IMR-90 (cell line): ENCODE results near the gene TEX14. TPM values are rescaled to one million over a fixed set of nuclear protein-coding genes. Genes with fewer than 3 reads are reported as not detected.

Source experiments
- ATAC-seq: fragments of 200-7000 bp; cut with Tn5 transposase; 2 replicates; pipeline ENCODE4 v1.9.1; 2020; ENCODE audit warnings: low read depth, mild to moderate bottlenecking, moderate library complexity
- BruUV-seq: library from RNA; stranded (reverse); fragments of 400-500 nt; replicated peaks from 2 replicates; lab custom pipeline; 2021; lab: Mats Ljungman, UMichigan
- CTCF ChIA-PET: fragments of 300-600 bp; formaldehyde crosslinking; extraction: SDS; loops from one replicate; lab custom pipeline; 2021; ENCODE audit warnings: antibody characterized with exemption; lab: Yijun Ruan, JAX
- POLR2A ChIA-PET: fragments of 300-600 bp; sonication (Branson Sonifier 250); formaldehyde crosslinking; loops from one replicate; lab custom pipeline; 2022; ENCODE audit warnings: antibody characterized with exemption; ENCODE audit not compliant: unreplicated experiment; lab: Charles Lee
- DNase-seq: peaks from one replicate; pipeline ENCODE4 v3.0.0; 2013
- H2AFZ ChIP-seq: replicated peaks from 2 replicates; pipeline ENCODE3; 2013; ENCODE audit warnings: low read length, mild to moderate bottlenecking; ENCODE audit not compliant: poor library complexity
- H2AK5ac ChIP-seq: 2 replicates; pipeline ENCODE4 v1.6.1; 2013; ENCODE audit warnings: low read depth, low read length, inconsistent platforms
- H2AK9ac ChIP-seq: replicated peaks from 2 replicates; pipeline ENCODE3; 2013; ENCODE audit warnings: mild to moderate bottlenecking, low read depth, low read length, moderate library complexity; ENCODE audit not compliant: poor library complexity
- H2BK120ac ChIP-seq: 2 replicates; pipeline ENCODE4 v1.6.1; 2013; ENCODE audit warnings: low read depth, low read length, inconsistent platforms
- H2BK15ac ChIP-seq: 3 replicates; pipeline ENCODE4 v1.6.1; 2013; ENCODE audit warnings: low read depth, low read length, inconsistent platforms
- H2BK20ac ChIP-seq: 2 replicates; pipeline ENCODE4 v1.6.1; 2013; ENCODE audit warnings: low read depth, mild to moderate bottlenecking, inconsistent platforms, low read length, moderate library complexity
- H2BK5ac ChIP-seq: 2 replicates; pipeline ENCODE4 v1.6.1; 2013; ENCODE audit warnings: mild to moderate bottlenecking, low read depth, low read length, inconsistent platforms; ENCODE audit not compliant: poor library complexity, severe bottlenecking
- H3K14ac ChIP-seq: replicated peaks from 2 replicates; pipeline ENCODE4 v1.6.1; 2013; ENCODE audit warnings: low read depth, low read length, inconsistent platforms
- H3K18ac ChIP-seq: 2 replicates; pipeline ENCODE4 v1.6.1; 2013; ENCODE audit warnings: low read depth, low read length, control low read depth
- H3K23ac ChIP-seq: 2 replicates; pipeline ENCODE4 v1.6.1; 2013; ENCODE audit warnings: low read depth, low read length, inconsistent platforms
- H3K27ac ChIP-seq: 2 replicates; pipeline ENCODE4 v1.5.1; 2013; ENCODE audit warnings: mild to moderate bottlenecking, control low read depth, low read length; ENCODE audit not compliant: insufficient read depth
- H3K27me3 ChIP-seq: 2 replicates; pipeline ENCODE4 v1.6.1; 2013; ENCODE audit warnings: low read length; ENCODE audit not compliant: control insufficient read depth, insufficient read depth
- H3K36me3 ChIP-seq: 2 replicates; pipeline ENCODE4 v1.6.1; 2013; ENCODE audit warnings: low read length, mixed read lengths; ENCODE audit not compliant: control insufficient read depth, insufficient read depth
- H3K4ac ChIP-seq: 2 replicates; pipeline ENCODE4 v1.6.1; 2013; ENCODE audit warnings: low read depth, low read length, inconsistent platforms
- H3K4me1 ChIP-seq: 2 replicates; pipeline ENCODE4 v1.6.1; 2013; ENCODE audit warnings: low read length, mixed read lengths; ENCODE audit not compliant: control insufficient read depth, insufficient read depth
- H3K4me2 ChIP-seq: 2 replicates; pipeline ENCODE4 v1.6.1; 2013; ENCODE audit warnings: low read depth, mild to moderate bottlenecking, control low read depth, low read length, moderate library complexity
- H3K4me3 ChIP-seq: 2 replicates; pipeline ENCODE4 v1.5.1; 2013; ENCODE audit warnings: low read depth, mild to moderate bottlenecking, control low read depth, low read length, moderate library complexity; ENCODE audit not compliant: insufficient read depth
- H3K56ac ChIP-seq: 2 replicates; pipeline ENCODE4 v1.6.1; 2013; ENCODE audit warnings: low read length, inconsistent platforms; ENCODE audit not compliant: insufficient read depth; ENCODE audit errors: extremely low read depth
- H3K79me1 ChIP-seq, 2 experiments: 2 replicates each; pipeline ENCODE4 v1.6.1; 2013; ENCODE audit warnings: low read length in 2 of 2, inconsistent platforms in 1 of 2, low read depth in 1 of 2
- H3K9ac ChIP-seq: 2 replicates; pipeline ENCODE4 v1.6.1; 2013; ENCODE audit warnings: low read depth, low read length, control low read depth
- H3K9me1 ChIP-seq: 2 replicates; pipeline ENCODE4 v1.6.1; 2013; ENCODE audit warnings: low read length, inconsistent platforms; ENCODE audit not compliant: insufficient read depth
- H3K9me3 ChIP-seq: 2 replicates; pipeline ENCODE4 v1.6.1; 2013; ENCODE audit warnings: low read length; ENCODE audit not compliant: control insufficient read depth, insufficient read depth
- H4K20me1 ChIP-seq: 2 replicates; pipeline ENCODE4 v1.6.1; 2013; ENCODE audit warnings: low read length, inconsistent platforms; ENCODE audit not compliant: insufficient read depth
- H4K5ac ChIP-seq: 2 replicates; pipeline ENCODE4 v1.6.1; 2013; ENCODE audit warnings: mild to moderate bottlenecking, low read depth, low read length, control low read depth
- H4K8ac ChIP-seq, 2 experiments: 2 replicates each; pipeline ENCODE4 v1.6.1; 2013; ENCODE audit warnings: low read depth in 2 of 2, low read length in 2 of 2, control low read depth in 1 of 2, inconsistent platforms in 1 of 2
- H4K91ac ChIP-seq: 2 replicates; pipeline ENCODE4 v1.6.1; 2013; ENCODE audit warnings: low read depth, low read length, inconsistent platforms; ENCODE audit not compliant: insufficient read depth
- BHLHE40 ChIP-seq: fragments of 150-350 bp; IDR thresholded peaks from 2 replicates; pipeline ENCODE4 v1.6.1; 2016; ENCODE audit warnings: mild to moderate bottlenecking, low read depth, low read length
- CEBPB ChIP-seq: IDR thresholded peaks from 2 replicates; pipeline ENCODE4 v1.6.1; 2012; ENCODE audit warnings: low read depth, low read length, improper control_type of control experiment
- CHD1 ChIP-seq: IDR thresholded peaks from 2 replicates; pipeline ENCODE4 v1.6.1; 2012; ENCODE audit warnings: low read depth, low read length, improper control_type of control experiment
- FOS ChIP-seq: fragments of 150-350 bp; IDR thresholded peaks from 2 replicates; pipeline ENCODE4 v1.6.1; 2016; ENCODE audit warnings: low read depth, low read length
- MAFK ChIP-seq: IDR thresholded peaks from 2 replicates; pipeline ENCODE4 v1.6.1; 2012; ENCODE audit warnings: low read depth, low read length, improper control_type of control experiment
- MAZ ChIP-seq: IDR thresholded peaks from 2 replicates; pipeline ENCODE4 v1.6.1; 2012; ENCODE audit warnings: low read depth, mild to moderate bottlenecking, low read length, improper control_type of control experiment, moderate library complexity, borderline replicate concordance
- MXI1 ChIP-seq: IDR thresholded peaks from 2 replicates; pipeline ENCODE4 v1.6.1; 2012; ENCODE audit warnings: low read depth, mild to moderate bottlenecking, low read length, moderate library complexity, borderline replicate concordance
- NFE2L2 ChIP-seq: fragments of 150-350 bp; IDR thresholded peaks from 2 replicates; pipeline ENCODE4 v1.6.1; 2016; ENCODE audit warnings: low read depth, mild to moderate bottlenecking, low read length
- POLR2A ChIP-seq: IDR thresholded peaks from 2 replicates; pipeline ENCODE4 v1.6.1; 2012; ENCODE audit warnings: mild to moderate bottlenecking, low read depth, low read length
- RAD21 ChIP-seq: IDR thresholded peaks from 2 replicates; pipeline ENCODE4 v1.6.1; 2012; ENCODE audit warnings: low read length, improper control_type of control experiment
- RCOR1 ChIP-seq: IDR thresholded peaks from 2 replicates; pipeline ENCODE4 v1.6.1; 2012; ENCODE audit warnings: mild to moderate bottlenecking, low read length, improper control_type of control experiment; ENCODE audit not compliant: insufficient replicate concordance
- RFX5 ChIP-seq: IDR thresholded peaks from 2 replicates; pipeline ENCODE4 v1.8.0; 2012; ENCODE audit warnings: low read depth, mild to moderate bottlenecking, low read length, moderate library complexity
- SMC3 ChIP-seq: fragments of 150-350 bp; IDR thresholded peaks from 2 replicates; pipeline ENCODE4 v1.6.1; 2016; ENCODE audit warnings: low read depth, mild to moderate bottlenecking, antibody characterized with exemption, low read length, moderate library complexity
- WGBS, 2 experiments: methylation state at CpG; one replicate each; pipeline versions ENCODE4 v1.1.5 to v1.1.7; 2013; ENCODE audit warnings: missing lambda C conversion rate in 2 of 2; ENCODE audit not compliant: insufficient read length in 1 of 2; ENCODE audit errors: extremely low coverage in 2 of 2; 5-methylcytosine and 5-hydroxymethylcytosine counted together
- dilution Hi-C: fragments of 300-500 bp; cut with HindIII; formaldehyde crosslinking; loops from one replicate; pipeline ENCODE4 v1.14.3; 2018; ENCODE audit warnings: low sequenced_read_pairs; ENCODE audit not compliant: unreplicated experiment
- in situ Hi-C: fragments of 300-500 bp; cut with MboI; formaldehyde crosslinking; loops from 3 replicates; pipeline ENCODE4 v1.14.3; 2019; ENCODE audit warnings: low sequenced_read_pairs, inconsistent platforms, mixed read lengths
- intact Hi-C: fragments of 100-400 bp; cut with micrococcal nuclease; formaldehyde crosslinking; loops from 2 replicates; pipeline ENCODE4 v1.10.0; 2022
- polyA plus RNA-seq, 3 experiments: library from polyadenylated mRNA; depleted of rRNA; stranded (reverse); fragments of >200 nt; gene quantifications; 2 replicates each; pipeline ENCODE4 v1.2.3, GENCODE V29; 2012; ENCODE audit warnings: low replicate concordance in 1 of 3
- total RNA-seq: library from RNA; depleted of rRNA; stranded (reverse); fragments of >200 nt; gene quantifications from 2 replicates; pipeline ENCODE4 v1.2.3, GENCODE V29; 2012
- TF ChIP-seq, protein P1 (sequence below): fragments of 150-350 bp; IDR thresholded peaks from 2 replicates; pipeline ENCODE4 v1.6.1; 2017; ENCODE audit warnings: mild to moderate bottlenecking, antibody characterized with exemption, low read length, low read depth
- TF ChIP-seq, protein P2 (sequence below): conservative IDR thresholded peaks from 2 replicates; pipeline ENCODE4 v1.5.1; 2012; ENCODE audit warnings: mild to moderate bottlenecking, low read depth, low read length, improper control_type of control experiment
- TF ChIP-seq, protein P3 (sequence below): fragments of 150-350 bp; IDR thresholded peaks from 2 replicates; pipeline ENCODE4 v1.6.1; 2016; ENCODE audit warnings: low read depth, mild to moderate bottlenecking, low read length, moderate library complexity, borderline replicate concordance

Gene TEX14
- total and polyA plus RNA-seq, 2 of the 4 experiments (the other 2 are of a cell fraction) = not detected

DNA sequence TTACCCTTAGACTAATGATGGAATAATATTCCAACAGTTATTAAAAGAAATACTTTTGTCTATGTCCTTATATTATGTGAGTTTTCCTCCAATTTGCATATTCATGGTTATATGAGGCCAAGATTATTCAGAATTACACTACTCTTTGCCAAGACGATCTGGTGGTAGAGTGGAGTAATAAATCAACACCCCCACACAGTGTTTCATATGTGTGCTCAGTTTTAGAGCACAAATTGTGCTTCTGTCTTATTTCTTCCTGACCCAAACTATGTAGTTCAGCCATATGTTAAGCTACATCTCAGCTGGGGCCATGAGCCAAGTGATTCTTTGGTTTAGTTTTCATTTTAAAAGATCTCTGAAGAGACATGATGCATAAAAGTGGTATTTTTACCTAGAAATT, 37.0 kb upstream of the TEX14 start:
- Histone ChIP-seq H2AK5ac (no peak overlapping the region), H4K20me1 (no peaks in the 10 kb centered on the region), H3K4me2 (no peak overlapping the region), H2AFZ (no peak overlapping the region), H4K8ac (no peak overlapping the region), H2BK120ac (no peak overlapping the region), H3K23ac (no peak overlapping the region), H3K27me3 (no peaks in the 10 kb centered on the region), H2AK9ac (no peak overlapping the region), H3K18ac (no peak overlapping the region), H3K9me1 (no peaks in the 10 kb centered on the region), H4K5ac (no peak overlapping the region), H2BK20ac (no peak overlapping the region), H3K79me1 (no peaks in the 10 kb centered on the region), H3K56ac (no peak overlapping the region), H3K4me1 (no peaks in the 10 kb centered on the region), H3K36me3 (0 out of 2 replicates have a peak, but pooled peaks cover 1% of the 10 kb centered on the region), H2BK5ac (no peak overlapping the region), H3K4ac (no peak overlapping the region), H3K9me3 (no peaks in the 10 kb centered on the region), H4K91ac (no peak overlapping the region), H3K4me3 (no peak overlapping the region), H2BK15ac (no peak overlapping the region; the same call in 2 of the 3 replicates), H3K27ac (no peak overlapping the region), H3K14ac (no peak overlapping the region), H3K9ac (no peak overlapping the region)
- BruUV-seq = no TSS peak
- dilution Hi-C loops (no loop called here), intact Hi-C loops (no loop called here), in situ Hi-C loops (no loop called here)
- ChIA-PET CTCF (no interaction called here), POLR2A (no interaction called here)
- DNase-seq (peak; percentile 32), ATAC-seq (no peak)
- WGBS, 2 experiments = no CpG with 5 or more reads among the region's 1 CpG
- no peak for TF ChIP-seq MXI1
- TF ChIP-seq BHLHE40 = no peak
- TF ChIP-seq RFX5 = no peak
- TF ChIP-seq CHD1 = no peak
- no peak for TF ChIP-seq POLR2A
- TF ChIP-seq MAFK = no peak
- no peak for TF ChIP-seq RAD21
- TF ChIP-seq NFE2L2 = no peak
- TF ChIP-seq FOS = no peak
- TF ChIP-seq MAZ = no peak
- TF ChIP-seq, protein P1, sequence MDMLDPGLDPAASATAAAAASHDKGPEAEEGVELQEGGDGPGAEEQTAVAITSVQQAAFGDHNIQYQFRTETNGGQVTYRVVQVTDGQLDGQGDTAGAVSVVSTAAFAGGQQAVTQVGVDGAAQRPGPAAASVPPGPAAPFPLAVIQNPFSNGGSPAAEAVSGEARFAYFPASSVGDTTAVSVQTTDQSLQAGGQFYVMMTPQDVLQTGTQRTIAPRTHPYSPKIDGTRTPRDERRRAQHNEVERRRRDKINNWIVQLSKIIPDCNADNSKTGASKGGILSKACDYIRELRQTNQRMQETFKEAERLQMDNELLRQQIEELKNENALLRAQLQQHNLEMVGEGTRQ = no peak
- no peak for TF ChIP-seq RCOR1
- TF ChIP-seq, protein P2, sequence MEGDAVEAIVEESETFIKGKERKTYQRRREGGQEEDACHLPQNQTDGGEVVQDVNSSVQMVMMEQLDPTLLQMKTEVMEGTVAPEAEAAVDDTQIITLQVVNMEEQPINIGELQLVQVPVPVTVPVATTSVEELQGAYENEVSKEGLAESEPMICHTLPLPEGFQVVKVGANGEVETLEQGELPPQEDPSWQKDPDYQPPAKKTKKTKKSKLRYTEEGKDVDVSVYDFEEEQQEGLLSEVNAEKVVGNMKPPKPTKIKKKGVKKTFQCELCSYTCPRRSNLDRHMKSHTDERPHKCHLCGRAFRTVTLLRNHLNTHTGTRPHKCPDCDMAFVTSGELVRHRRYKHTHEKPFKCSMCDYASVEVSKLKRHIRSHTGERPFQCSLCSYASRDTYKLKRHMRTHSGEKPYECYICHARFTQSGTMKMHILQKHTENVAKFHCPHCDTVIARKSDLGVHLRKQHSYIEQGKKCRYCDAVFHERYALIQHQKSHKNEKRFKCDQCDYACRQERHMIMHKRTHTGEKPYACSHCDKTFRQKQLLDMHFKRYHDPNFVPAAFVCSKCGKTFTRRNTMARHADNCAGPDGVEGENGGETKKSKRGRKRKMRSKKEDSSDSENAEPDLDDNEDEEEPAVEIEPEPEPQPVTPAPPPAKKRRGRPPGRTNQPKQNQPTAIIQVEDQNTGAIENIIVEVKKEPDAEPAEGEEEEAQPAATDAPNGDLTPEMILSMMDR = no peak
- TF ChIP-seq, protein P3, sequence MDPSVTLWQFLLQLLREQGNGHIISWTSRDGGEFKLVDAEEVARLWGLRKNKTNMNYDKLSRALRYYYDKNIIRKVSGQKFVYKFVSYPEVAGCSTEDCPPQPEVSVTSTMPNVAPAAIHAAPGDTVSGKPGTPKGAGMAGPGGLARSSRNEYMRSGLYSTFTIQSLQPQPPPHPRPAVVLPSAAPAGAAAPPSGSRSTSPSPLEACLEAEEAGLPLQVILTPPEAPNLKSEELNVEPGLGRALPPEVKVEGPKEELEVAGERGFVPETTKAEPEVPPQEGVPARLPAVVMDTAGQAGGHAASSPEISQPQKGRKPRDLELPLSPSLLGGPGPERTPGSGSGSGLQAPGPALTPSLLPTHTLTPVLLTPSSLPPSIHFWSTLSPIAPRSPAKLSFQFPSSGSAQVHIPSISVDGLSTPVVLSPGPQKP = no peak
- no peak for TF ChIP-seq SMC3
- TF ChIP-seq CEBPB = no peak
